ENCODE measurements around the gene SLC26A9. TPM values are rescaled to one million over a fixed set of nuclear protein-coding genes. Genes with fewer than 3 reads are reported as not detected.

Gene SLC26A9
- polyA plus RNA-seq, 1 of the 3 experiments (the other 2 are of a cell fraction): not detected

DNA sequence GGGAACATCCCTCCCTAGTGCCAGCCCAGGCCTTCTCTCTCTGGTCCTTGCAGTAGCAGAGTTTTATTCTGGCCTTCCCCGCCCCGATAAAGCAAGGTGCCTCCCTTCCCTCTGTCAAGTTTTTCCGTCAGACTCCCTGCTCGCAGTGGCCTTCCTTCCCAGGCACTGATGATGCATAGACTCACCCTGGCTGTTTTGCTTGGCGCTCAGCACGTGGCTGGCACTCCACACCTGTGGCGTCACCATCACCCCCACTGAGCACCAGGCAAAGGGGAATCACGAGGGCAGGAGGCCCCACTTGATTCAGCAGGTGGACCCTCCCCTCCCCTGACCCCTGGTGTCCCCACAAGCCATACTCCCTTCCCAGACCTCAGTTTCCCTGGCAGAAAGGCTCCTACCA lies 7.4 kb downstream of the SLC26A9 start (continued):
- TF ChIP-seq USF1 (IDR thresholded peaks at IDR 0.05; ENCODE audit: borderline replicate concordance, low read depth): no peak

- WGBS (ENCODE audit: low lambda C conversion rate): 82% methylated on average over 5 of the region's 7 CpGs
- Histone ChIP-seq H3K4me2 (no peak overlapping the region), H3F3A (replicated peaks; ENCODE audit: insufficient read depth) (no peaks in the 10 kb centered on the region), H2AFZ (ENCODE audit: low read depth) (no peak overlapping the region), H3K27me3 (ENCODE audit: insufficient read depth) (no peaks in the 10 kb centered on the region), H3K4me1 (ENCODE audit: control insufficient read depth in 1 of 2, insufficient read depth in 2 of 2, low read depth in 1 of 2, low read length in 1 of 2) (peaks cover 0 to 11% of the 10 kb centered on the region in 2 experiments; a peak in 3 of 4 replicates), H3K27ac (ENCODE audit: low read depth in 2 of 2, low read length in 1 of 2) (no peak overlapping the region), H3K9me3 (no peaks in the 10 kb centered on the region), H3K9ac (no peak overlapping the region), H4K20me1 (ENCODE audit: insufficient read depth) (no peaks in the 10 kb centered on the region), H3K36me3 (replicated peaks in 1 of 2; ENCODE audit: control insufficient read depth in 1 of 2, insufficient read depth in 2 of 2, low read length in 1 of 2) (no peaks in the 10 kb centered on the region), H3K9me2 (no peaks in the 10 kb centered on the region), H3K79me2 (ENCODE audit: insufficient read depth) (no peaks in the 10 kb centered on the region), H3K4me3 (ENCODE audit: low read depth in 2 of 2, low read length in 1 of 2) (no peak overlapping the region)
- TF ChIP-seq JUND (IDR thresholded peaks at IDR 0.05) (no peak), RFX5 (IDR thresholded peaks at IDR 0.05; ENCODE audit: low read length) (no peak), YY1 (IDR thresholded peaks at IDR 0.05; ENCODE audit: low read depth) (no peak), FOSL2 (IDR thresholded peaks at IDR 0.05; ENCODE audit: borderline replicate concordance, low read depth) (no peak), RCOR1 (IDR thresholded peaks at IDR 0.05; ENCODE audit: low read length) (no peak), PBX3 (IDR thresholded peaks at IDR 0.05) (no peak), GABPA (IDR thresholded peaks at IDR 0.05; ENCODE audit: low read depth) (no peak), RXRA (IDR thresholded peaks at IDR 0.05; ENCODE audit: borderline replicate concordance, low read depth) (no peak), TEAD4 (IDR thresholded peaks at IDR 0.05; ENCODE audit: borderline replicate concordance, insufficient read depth) (no peak), SIN3A (IDR thresholded peaks at IDR 0.05; ENCODE audit: borderline replicate concordance, low read depth, low read length) (no peak), FOXJ3 (CRISPR knock-in tag; IDR thresholded peaks at IDR 0.05) (no peak), MXI1 (IDR thresholded peaks at IDR 0.05; ENCODE audit: low read depth, low read length) (no peak), GATA2 (CRISPR knock-in tag; IDR thresholded peaks at IDR 0.05) (no peak), NRF1 (IDR thresholded peaks at IDR 0.05; ENCODE audit: low read depth, low read length) (no peak), IRF3 (IDR thresholded peaks at IDR 0.05; ENCODE audit: low read depth, low read length) (no peak), EP300 (IDR thresholded peaks at IDR 0.05; ENCODE audit: borderline replicate concordance in 1 of 2, low read depth in 1 of 2, low read length in 1 of 2) (no peak), RAD21 (IDR thresholded peaks at IDR 0.05; ENCODE audit: low read length) (no peak)
- DNase-seq: no peak
- ChIA-PET POLR2A (no interaction called here), CTCF (interaction anchor here (1.1 to 2.4 kb wide), 2 partner anchors 16 to 43 kb away, joined by 3 to 12 read pairs; no protein-coding TSS in a partner anchor)
Measured at GRCh38 chr1:205934788-205935187, 8.5 kb downstream of the SLC26A9 start.
